ENCODE results near the gene CEMIP. TPM values are rescaled to one million over a fixed set of nuclear protein-coding genes. Genes with fewer than 3 reads are reported as not detected.

The CEMIP gene
- polyA plus RNA-seq, 1 experiment, result 221 TPM

DNA sequence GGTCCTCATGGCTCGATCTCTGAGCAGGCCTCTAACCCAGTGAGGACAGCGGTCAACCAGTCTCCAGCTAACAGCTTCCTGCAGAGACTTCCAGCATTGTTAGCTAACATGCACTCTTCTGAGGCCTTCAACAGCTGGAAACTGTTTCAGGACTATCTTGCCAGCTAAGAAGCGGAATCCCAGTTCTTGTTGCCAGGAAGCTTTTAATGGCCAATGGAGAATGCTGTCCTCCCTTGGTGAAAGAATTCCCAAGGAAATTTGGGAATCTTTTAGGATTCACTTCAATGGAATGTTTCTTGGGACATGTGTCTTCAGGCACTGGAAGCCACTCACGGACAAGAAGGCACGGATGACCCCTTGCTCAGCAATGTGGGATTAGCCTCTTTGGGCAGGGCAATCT, 91.7 kb downstream of the CEMIP start:
- DNase-seq (ENCODE audit: low read depth, low spot score), result no peak
- POLR2A ChIA-PET, result no interaction called here
- CTCF ChIA-PET, result no interaction called here
- Histone ChIP-seq H3K27me3 (ENCODE audit: control insufficient read depth, insufficient read depth, low read length) (no peaks in the 10 kb centered on the region), H3K4me3 (ENCODE audit: low read depth, low read length) (no peak overlapping the region), H3K27ac (ENCODE audit: low read depth, low read length) (no peak overlapping the region), H3K9me3 (ENCODE audit: control insufficient read depth, insufficient read depth, low read length) (no peaks in the 10 kb centered on the region)
- no peak for TF ChIP-seq CTCF (IDR thresholded peaks at IDR 0.05; ENCODE audit: low read depth, low read length)

DNA sequence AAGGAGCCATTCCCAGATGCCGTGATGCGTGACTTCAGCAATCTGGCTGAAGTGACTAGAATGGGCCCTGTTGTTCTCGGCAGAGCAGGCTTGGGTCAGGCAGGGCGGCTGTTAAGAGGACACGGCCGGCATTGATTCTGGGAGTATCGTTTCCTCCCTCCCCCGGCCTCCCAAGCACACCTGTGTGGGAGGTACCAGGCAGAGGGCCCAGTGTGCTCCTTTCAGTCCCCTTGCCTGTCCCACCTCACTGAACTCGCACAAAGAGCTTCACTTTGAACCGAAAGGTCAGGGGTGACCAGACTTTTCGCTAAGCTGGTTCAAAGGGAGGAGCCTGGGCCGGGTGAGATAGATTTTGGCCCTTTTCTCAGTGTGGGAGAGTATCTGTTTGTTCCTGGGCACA, 92.7 kb downstream of the CEMIP start:
- TF ChIP-seq CTCF (IDR thresholded peaks at IDR 0.05; ENCODE audit: low read depth, low read length), result no peak
- POLR2A ChIA-PET, result no interaction called here
- Histone ChIP-seq H3K9me3 (ENCODE audit: control insufficient read depth, insufficient read depth, low read length) (no peaks in the 10 kb centered on the region), H3K4me3 (ENCODE audit: low read depth, low read length) (no peak overlapping the region), H3K27ac (ENCODE audit: low read depth, low read length) (no peak overlapping the region), H3K27me3 (ENCODE audit: control insufficient read depth, insufficient read depth, low read length) (no peaks in the 10 kb centered on the region)
- no peak for DNase-seq (ENCODE audit: low read depth, low spot score)
- CTCF ChIA-PET, result no interaction called here

- no peak for DNase-seq (ENCODE audit: low read depth, low spot score)
- H3K9me3 ChIP-seq (ENCODE audit: control insufficient read depth, insufficient read depth, low read length), result no peaks in the 10 kb centered on the region
- H3K27me3 ChIP-seq (ENCODE audit: control insufficient read depth, insufficient read depth, low read length), result no peaks in the 10 kb centered on the region
- H3K27ac ChIP-seq (ENCODE audit: low read depth, low read length), result no peak overlapping the region
- ChIA-PET CTCF (interaction anchor here (1.1 kb wide), 2 partner anchors 94 to 254 kb away, joined by 3 read pairs; partner anchors contain the start of gene CEMIP), POLR2A (no interaction called here)
- H3K4me3 ChIP-seq (ENCODE audit: low read depth, low read length), result no peak overlapping the region
- TF ChIP-seq CTCF (IDR thresholded peaks at IDR 0.05; ENCODE audit: low read depth, low read length), result no peak
These were observed 94.3 kb downstream of the CEMIP start for GRCh38 chr15:80873366-80873952.

- ChIA-PET POLR2A (no interaction called here), CTCF (no interaction called here)
- no peak for DNase-seq (ENCODE audit: low read depth, low spot score)
- Histone ChIP-seq H3K27ac (ENCODE audit: low read depth, low read length) (no peak overlapping the region), H3K27me3 (ENCODE audit: control insufficient read depth, insufficient read depth, low read length) (no peaks in the 10 kb centered on the region), H3K9me3 (ENCODE audit: control insufficient read depth, insufficient read depth, low read length) (no peaks in the 10 kb centered on the region), H3K4me3 (ENCODE audit: low read depth, low read length) (no peak overlapping the region)
- no peak for TF ChIP-seq CTCF (IDR thresholded peaks at IDR 0.05; ENCODE audit: low read depth, low read length)
These were observed 96.6 kb downstream of the CEMIP start for GRCh38 chr15:80875568-80876347.

- no peak overlapping the region for H3K27ac ChIP-seq (ENCODE audit: low read depth, low read length)
- TF ChIP-seq CTCF (IDR thresholded peaks at IDR 0.05; ENCODE audit: low read depth, low read length), result no peak
- ChIA-PET POLR2A (no interaction called here), CTCF (no interaction called here)
- no peak overlapping the region for H3K4me3 ChIP-seq (ENCODE audit: low read depth, low read length)
- H3K9me3 ChIP-seq (ENCODE audit: control insufficient read depth, insufficient read depth, low read length), result no peaks in the 10 kb centered on the region
- no peak for DNase-seq (ENCODE audit: low read depth, low spot score)
- H3K27me3 ChIP-seq (ENCODE audit: control insufficient read depth, insufficient read depth, low read length), result no peaks in the 10 kb centered on the region
These were observed 97.1 kb downstream of the CEMIP start for GRCh38 chr15:80876348-80876674.
